ENCODE measurements around the gene CFAP53. TPM values are rescaled to one million over a fixed set of nuclear protein-coding genes. Genes with fewer than 3 reads are reported as not detected.

CFAP53 gene
- total RNA-seq, 2 donors from 2014 or later: not detected

Other genes starting within 250 kb of the CFAP53 start
- 1 to 10 TPM; 1.2 to 1.4 TPM for gene MYO5B, start 71.3 kb downstream of the CFAP53 start, total RNA-seq
- gene MBD1, start 15.0 kb upstream of the CFAP53 start, total RNA-seq: 10 to 100 TPM; 42.2 to 48.6 TPM
- 10 to 100 TPM; 35.7 to 55.2 TPM for gene CXXC1, start 21.2 kb upstream of the CFAP53 start, total RNA-seq
- gene SKA1, start 108.6 kb upstream of the CFAP53 start, total RNA-seq: under 1 TPM; 0.24 to 0.51 TPM